NCI-H2227 (cell line): Measurements from ENCODE around the gene SMIM29.

Experiments
- DNase-seq: peaks from one replicate; lab custom pipeline; 2025; ENCODE audit not compliant: unreplicated experiment; lab: John Stamatoyannopoulos, UW

SMIM29 gene

DNA sequence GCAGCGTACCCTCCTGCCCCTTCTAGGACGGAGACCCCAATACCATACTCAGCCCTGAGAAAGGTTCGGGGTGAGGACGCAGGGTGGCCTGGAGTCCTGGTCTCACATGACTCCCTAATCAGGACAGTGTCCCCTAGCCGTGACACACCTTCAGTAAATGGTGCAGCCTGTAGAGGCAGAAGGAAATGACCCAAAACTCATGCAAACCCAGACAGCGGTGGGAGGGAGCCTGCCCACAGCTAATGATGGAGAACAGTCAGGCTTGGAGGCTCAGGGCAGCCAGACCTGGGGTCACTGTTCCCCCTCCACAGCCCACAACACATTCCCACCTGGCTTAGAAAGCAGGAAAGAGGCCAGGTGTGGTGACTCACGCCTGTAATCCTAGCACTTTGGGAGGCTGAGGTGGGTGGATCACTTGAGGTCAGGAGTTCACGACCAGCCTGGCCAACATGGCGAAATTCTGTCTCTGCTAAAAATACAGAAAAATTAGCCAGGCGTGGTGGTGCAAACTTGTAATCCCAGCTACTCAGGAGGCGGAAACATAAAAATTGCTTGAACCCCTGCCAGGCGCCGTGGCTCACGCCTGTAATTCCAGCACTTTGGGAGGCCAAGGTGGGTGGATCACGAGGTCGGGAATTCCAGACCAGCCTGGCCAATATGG lies 20.9 kb downstream of the SMIM29 start:
- DNase-seq, result no peak

DNA sequence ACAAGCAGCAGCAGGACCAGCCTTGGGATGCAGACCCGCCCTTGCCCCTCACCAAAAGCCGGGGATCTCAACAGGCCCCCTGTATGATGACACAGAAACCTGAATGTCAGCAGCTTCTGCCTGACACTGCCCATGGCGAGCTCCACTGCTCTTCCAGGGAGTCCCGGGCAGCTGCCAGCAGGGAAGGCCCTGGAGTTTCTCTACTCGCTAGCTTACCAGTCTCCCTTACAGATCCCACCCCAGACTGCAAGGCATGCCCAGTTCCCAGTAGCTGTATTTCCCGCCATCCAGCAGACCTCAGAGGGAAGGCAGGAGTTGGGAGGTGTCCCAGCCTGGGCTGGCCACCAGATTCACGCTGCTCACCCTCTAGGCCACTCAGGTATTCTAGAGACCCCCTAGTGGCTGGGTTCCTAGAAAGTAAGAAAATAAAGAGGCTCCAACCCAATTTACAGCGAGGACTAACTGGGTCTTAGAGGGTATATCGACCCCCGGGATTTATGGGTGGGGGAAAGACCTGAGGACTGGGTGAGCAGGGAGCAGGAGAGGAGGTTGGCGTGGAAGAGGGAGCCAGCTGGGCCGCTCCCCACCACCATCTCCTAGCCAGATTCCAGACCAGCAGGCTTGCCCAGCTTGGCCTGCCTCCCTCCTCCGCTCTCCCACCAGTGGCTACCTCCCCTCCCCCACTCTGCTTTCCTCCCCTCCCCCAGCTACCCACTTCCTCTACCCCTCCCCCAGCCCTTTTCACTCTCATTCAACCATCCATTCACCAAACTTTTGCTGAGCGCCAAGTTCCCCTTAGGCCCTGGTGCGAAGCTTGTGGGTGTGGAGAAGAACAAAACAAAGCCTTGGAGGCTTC lies 21.8 kb downstream of the SMIM29 start:
- no peak for DNase-seq

DNA sequence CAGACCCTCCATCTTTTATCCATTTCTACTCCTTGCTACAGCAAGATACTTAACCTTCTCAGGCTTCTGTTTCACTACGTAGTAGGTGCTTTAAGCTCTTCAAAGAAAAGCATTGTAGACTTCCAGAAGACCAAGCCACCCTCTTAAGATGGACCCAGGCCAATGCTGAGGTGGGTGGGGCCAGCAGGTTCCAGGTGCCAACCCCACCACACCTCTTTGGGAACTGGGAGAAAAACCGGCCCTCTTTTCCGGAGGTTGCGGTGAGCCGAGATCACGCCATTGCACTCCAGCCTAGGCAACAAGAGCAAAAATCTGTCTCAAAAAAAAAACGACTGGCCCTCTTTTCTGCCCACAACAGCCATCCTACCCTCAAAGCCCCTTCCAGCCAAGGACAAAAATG lies 22.7 kb downstream of the SMIM29 start:
- DNase-seq, result no peak

DNA sequence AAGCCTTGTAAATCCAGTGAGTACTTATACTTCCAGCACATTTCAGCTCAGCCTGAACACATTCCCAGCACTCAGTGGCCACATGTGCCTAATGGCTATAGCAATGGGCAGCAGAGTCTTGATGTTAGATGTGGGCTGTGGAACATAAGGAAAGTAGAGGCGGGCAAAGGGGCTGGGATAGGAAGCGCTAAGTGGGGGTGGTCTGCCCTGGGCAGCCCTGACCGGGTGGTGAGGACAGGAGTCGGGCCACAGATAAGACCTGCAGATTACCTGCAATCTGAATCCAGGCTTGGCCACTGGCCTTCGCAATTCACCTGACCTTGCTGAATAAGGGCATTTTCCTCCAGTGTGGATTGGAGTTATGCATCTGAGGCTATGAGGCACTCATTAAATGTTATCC lies 23.3 kb downstream of the SMIM29 start:
- DNase-seq, result no peak

DNA sequence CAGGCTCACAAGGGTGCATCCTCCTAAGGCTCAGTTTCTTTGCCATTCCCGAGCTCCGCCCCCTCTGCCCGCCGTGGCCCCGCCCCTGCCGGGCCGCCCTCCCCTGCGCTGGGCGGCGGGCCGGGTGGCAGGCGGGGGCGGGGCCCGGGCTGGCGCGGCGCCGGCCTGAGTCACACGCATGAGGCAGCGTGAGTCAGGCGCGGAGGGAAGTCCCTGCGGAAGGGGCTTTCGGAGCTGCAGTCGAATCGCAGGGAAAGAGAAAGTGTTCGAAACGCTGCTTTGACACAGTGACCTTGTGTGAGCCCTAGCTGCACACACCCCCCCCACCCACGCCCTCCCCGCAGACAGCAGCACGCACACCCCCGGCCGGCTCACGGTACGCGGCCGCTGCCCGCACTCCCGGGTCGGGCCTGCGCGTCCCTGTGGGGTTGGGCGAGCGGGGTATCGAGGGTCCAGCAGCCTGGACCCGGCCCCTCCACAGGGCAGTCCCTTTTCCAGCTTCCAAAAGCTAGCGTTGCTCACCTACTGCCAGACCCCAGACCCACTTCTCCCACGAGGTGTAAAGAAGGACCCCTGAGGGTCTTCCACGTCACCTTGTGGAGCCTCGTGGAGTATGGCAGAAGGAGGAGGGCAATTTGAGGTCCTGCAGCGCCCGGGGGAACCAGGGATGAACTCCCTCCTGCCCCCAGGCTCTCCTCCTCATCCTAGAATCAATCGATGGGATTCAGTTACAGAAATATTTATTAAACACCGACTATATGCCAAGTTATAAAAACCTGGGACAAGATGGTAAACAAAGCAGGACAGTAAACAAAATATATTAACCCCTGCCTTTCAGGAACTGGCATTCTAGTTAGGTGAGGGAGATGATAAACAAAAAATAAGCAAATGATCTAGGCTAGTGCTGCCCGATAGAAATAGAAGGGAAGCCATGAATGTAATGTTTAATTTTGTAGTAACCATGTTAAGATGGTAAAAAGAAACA lies 24.6 kb downstream of the SMIM29 start:
- peak; percentile 93 for DNase-seq

DNA sequence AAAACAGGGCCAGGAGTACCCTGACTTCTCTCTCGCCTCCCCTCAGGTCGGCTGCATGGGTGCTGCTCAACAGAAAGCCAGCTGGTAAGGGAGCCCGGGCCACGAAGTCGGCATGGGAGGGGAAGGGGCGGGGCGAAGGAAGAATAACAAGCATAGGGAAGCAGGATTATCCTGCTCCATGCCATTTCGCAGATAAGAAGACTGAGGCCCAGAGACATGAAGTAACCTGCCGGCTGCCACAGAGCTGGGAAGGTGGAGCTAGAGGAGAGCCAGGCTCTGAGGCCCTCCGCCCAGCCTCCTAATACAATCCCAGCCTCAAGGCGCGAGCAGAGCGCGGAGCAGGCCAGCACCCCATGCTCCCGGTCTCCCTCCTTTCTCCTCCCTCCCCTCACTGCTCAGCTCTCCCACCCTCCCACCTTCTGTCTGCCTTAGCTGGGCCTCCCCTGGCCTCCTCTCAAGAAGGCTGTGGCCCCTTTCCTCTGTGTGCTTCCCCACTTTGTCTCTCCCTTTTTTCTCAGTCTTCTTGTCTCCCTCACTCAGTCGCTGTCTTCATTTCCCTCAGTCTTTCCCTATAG lies 25.3 kb downstream of the SMIM29 start:
- DNase-seq, result peak; percentile 66

DNA sequence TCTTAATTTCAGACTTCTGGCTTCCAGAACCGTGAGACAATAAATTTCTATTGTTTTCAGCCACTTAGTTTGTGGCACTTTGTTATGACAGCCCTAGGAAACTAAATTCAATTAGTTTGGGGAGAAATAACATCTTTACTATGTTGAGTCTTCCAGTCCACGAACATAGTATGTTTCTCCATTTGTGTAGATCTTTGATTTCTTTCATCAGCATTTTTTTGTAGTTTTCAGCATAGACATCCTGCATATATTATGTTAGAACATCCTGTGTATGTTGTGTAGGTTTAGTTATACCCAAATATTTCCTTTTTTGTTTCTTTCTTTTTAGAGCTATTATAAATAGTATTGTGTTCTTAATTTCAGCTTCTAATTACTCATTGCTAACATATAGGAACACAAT lies 30.1 kb downstream of the SMIM29 start:
- no peak for DNase-seq

DNA sequence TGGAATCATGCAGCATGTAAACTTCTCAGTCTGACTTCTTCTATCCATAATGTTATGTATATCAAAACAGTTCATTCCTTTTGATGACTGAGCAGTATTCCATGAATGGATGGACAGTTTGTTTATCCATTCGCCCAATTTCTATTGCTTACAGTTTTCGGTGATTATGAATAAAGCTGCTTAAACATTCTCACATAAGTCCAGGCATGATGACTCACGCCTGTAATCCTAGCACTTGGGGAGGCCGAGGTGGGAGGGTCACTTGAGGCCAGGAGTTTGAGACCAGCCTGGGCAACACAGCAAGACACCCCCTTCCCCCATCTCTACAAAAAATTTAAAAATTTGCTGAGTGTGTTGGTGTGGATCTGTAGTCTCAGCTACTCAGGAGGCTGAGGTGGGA lies 35.0 kb downstream of the SMIM29 start:
- no peak for DNase-seq

DNA sequence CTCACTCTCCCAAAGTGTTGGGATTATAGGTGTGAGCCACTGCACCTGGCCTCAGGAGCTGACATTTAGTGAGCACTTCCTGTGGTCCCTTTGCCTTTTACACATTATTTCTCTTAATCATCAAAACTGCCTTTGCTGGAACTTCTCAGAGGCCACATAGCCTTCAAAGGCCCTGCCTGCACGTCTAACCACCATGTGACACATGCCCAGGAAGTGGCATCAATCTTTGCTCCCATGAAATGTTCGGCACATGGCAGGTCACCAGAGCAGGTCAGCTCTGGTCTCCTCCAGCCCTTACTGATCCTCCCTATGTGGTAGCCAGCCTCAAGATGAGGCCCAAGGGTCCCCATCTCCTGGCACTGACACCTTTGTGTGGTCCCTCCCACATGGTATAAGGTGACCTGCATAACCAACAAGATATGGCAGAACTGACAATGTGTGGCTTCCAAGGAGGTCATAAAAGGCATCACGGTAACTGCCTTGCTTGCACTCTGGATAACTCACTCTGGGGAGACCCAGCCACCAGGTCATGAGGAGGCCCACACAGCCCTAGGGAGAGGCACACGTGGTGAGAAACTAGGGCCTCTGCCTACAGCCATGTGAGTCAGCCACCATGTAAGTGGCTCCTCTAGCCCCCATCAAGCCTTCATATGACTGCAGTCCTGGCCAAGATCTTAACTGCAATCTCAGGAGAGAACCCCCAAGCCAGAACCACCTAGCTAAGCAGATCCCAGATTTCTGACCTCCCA lies 40.9 kb downstream of the SMIM29 start:
- no peak for DNase-seq

DNA sequence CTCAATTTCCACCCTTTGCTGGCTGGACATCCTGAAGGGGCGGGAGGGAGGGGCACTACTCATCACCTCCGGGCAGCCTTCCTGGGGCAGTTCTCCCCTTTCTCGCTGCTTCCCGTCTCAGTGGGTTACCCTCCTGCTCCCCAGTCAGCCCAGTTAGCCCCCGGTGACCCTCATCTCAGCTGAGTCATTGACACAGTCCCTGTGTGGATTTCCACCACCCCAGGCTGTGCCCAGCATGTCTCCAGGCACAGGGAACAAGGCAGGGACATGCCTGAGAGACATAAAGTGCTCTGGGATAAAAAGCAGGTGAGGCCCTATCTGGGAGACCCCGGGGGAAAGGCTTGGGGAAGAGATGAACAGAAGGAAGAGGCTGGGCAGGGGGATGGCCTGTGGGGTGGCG lies 42.1 kb downstream of the SMIM29 start:
- no peak for DNase-seq

DNA sequence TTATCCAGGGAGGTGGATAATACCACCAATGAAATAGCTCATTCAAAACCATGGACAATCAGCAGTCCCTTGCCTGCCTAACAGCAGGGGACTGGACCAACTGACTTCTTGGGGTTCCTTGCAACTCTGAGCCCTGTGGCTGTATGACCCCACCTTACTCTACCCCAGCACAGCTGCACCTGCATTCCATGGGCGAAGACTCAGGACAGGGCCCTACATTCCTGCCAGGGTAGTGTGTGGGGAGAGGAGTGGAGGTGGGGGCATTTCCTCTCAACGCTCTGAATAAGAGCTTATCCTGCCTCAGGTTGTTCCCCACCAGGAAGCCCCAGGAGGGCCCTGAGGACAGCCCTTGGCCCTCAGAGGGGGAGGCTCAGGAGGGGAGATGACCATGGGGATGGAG lies 42.9 kb downstream of the SMIM29 start:
- DNase-seq, result no peak

DNA sequence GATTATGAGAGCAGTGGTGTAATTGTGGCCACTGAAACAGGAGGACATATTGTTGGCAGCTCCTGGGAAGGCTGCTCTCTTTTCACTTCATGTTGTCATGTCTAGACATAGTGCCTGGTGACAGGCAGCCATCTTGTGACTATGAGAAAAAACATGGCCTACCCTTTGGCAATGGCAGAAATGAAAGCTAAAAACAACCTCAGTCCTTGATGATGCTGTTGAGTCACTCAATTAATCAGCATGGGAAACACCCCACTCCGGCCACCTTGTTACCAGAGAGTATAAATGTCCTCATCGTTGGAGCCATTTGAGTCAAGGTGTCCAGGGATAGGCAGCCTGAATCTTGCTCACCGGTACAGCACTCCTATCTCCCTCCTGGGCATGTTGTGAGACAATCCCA lies 43.3 kb downstream of the SMIM29 start:
- no peak for DNase-seq

DNA sequence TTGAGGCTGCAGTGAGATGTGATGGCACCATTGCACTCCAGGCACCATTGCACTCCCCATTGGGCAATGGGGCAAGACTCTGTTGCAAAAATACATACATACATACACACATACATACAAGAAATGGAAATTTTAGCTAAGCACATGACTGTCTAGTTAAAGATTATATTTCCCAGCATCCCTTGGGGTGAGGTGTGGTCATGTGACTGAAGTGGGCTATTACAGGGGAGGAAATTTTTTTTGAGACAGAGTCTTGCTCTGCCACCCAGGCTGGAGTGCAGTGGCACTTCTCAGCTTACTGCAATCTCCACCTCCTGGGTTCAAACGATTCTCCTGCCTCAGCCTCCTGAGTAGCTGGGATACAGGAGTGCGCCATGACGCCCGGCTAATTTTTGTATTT lies 44.1 kb downstream of the SMIM29 start:
- DNase-seq, result no peak

DNA sequence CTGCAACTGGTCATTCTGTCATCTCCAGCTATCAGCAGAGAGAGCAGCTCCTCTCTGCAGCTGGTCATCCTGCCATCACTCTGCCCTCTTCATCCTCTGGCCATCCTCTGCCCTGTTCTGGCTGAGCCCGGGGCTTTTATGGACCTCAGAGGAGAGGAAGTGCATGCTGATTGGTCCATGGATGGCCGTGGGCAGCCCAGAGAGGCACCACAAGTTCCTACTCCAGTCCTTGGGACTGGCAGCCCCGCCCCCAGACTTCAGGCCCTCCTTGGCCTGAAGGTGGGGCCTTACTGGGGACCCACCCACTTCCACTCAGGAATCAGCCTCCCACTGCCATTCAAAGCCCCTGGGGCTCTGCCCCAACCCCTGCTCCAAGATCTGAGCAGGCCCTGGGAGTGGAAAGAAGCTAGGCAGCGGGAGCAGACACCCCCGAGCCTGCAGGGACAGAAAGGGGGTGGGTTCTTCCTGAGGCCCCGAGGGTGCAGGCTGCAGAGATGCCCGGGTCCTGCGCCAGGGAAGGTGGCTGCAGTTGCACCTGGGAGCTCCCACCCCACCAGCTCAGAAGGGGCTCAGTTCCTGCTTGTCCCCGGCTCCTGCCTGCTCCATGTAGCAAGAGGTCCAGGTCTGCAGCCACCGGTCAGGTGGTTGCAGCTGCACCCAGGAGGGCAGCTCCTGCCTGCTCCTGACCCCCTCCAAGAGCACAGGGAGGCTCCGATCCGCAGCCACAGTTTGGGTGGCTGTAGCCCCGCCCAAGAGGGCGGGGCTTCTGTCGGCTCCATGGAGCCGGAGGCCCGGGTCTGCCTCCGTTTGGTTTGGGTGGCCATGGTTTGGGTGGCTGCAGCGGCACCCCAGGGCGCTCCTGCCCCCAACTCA lies 46.2 kb downstream of the SMIM29 start:
- DNase-seq, result no peak

DNA sequence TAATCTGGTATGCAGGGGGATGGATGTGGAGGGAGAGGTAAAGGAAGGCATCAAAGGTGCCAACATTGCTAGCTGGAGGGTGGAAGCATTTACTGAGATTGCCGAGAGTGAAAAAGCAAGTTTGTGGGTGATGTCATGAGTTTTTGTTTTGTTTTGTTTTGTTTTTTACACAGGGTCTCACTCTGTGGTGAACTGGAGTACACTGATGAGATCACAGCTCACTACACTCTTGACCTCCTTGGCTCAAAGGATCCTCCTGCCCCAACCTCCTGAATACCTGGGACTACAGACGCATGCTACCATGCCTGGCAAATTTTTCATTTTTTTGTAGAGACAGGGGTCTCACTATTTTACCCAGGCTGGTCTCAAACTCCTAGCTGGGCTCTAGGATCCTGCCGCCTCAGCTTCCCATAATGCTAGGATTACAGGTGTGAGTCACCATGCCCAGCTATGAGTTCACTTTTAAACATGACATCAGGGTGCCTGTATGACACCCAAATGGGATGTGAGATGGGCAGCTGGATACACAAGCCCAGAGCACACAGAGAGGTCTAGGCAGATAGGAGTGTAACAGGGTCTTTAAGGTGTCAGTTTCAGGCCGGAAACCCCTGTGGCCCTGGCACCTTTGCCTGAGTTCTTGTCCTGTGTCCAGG lies 47.2 kb downstream of the SMIM29 start:
- no peak for DNase-seq

DNA sequence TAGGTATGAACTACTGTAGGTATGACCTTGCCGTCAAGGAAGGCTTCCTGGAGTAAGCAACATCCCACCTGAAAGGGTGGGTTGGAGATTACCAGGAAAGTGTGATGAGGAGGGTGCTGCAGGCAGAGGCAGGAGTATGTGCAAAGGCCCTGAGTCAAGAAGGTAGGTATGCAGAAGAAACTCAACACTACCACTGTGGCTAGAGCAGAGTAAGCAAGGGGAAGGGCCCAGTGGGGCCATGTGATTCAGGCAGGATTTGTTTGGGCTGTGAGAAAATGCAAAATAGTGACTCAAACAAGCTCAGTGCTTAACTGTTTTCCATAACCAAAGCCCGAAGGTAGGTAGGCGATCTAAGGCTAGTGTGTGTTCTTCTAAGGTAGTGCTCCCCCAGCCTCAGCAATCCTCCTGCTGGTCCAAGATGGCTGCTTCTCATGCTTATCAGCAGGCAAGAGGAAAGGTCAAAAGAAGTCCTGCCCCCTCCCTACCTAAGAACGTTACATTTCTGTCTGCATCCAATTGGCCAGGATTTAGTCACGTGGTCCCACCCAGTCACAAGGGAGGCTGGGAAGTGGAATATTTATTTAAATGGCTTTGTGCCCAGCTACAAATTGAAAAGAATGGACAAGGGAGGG lies 48.4 kb downstream of the SMIM29 start:
- DNase-seq, result no peak

DNA sequence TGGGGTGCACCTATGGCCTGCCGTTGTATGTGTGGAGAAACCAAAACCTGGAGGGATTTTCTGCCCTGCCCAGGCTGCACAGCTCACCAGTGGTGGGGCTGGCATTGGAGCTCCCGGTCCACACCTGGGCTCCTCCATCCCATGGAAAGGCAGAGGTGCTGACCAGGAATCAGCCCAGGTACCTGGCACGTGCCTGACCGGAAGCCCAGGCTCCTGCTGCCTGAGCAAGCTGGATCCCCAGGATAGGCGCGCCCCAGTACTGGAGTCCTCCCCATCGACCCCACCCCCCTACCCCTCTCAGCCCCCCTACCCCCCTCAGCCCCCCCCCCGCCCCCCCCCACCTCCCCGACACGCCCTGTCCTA lies 52.0 kb downstream of the SMIM29 start:
- no peak for DNase-seq
